ENCODE measurements around the gene MLH1.

The MLH1 gene

DNA sequence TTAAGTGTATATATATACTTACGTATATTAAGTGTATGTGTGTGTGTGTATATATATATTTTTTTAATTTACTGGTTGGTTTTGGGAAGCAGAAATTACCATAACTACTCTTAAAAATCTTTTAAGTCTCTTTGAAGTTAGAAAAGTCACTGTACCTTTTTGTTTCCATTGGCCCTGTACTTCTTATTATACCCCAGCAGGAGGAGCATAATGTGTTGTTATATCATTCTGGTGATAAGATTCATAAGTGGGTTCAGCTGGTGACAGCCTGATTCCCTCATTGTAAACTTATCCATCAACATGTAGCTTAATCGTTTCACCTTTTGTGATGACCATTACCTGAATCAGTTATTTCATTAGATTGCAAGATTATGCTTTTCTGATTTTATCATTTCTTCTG, 30.8 kb downstream of the MLH1 start:
- Histone ChIP-seq H3K27me3 (ENCODE audit: control insufficient read depth, insufficient read depth, low read length) (no peaks in the 10 kb centered on the region), H3K4me1 (ENCODE audit: control insufficient read depth, insufficient read depth, low read length) (no peaks in the 10 kb centered on the region), H3K27ac (ENCODE audit: low read depth, low read length) (no peak overlapping the region), H3K9me3 (ENCODE audit: control insufficient read depth, insufficient read depth, low read length) (no peaks in the 10 kb centered on the region), H3K36me3 (ENCODE audit: control insufficient read depth, insufficient read depth, low read length) (peaks cover 89% of the 10 kb centered on the region), H3K9ac (ENCODE audit: low read depth, low read length) (no peak overlapping the region), H3K4me3 (ENCODE audit: low read depth, low read length) (no peak overlapping the region)

DNA sequence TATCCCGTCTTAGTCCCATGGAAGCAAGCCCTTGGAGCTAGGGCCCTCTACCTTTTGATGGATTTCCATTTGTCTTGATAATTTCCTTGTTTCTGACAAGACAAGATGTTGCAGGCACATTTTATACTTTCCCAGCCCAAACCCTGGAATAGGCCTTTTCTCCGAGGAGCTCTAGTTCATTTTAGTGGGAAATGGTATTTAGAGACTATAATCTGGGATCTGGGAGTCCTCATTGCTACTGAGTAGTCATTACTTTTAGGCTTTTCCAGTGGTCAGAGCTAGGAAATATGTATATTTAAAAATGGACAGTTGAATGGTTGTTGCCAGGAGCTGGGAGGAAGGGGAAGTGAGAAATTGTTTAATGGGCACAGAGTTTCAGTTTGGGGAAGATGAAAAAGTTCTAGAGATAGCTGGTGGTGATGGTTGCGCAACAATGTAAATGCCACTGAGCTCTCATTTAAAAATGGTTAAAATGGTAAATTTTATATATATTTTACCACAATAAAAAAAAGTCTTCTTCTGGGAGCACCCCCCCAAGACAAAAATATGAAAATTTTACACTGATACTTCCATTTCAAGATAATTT, 31.6 kb downstream of the MLH1 start:
- Histone ChIP-seq H3K4me1 (ENCODE audit: control insufficient read depth, insufficient read depth, low read length) (no peaks in the 10 kb centered on the region), H3K27me3 (ENCODE audit: control insufficient read depth, insufficient read depth, low read length) (no peaks in the 10 kb centered on the region), H3K36me3 (ENCODE audit: control insufficient read depth, insufficient read depth, low read length) (peaks cover 90% of the 10 kb centered on the region), H3K27ac (ENCODE audit: low read depth, low read length) (no peak overlapping the region), H3K9me3 (ENCODE audit: control insufficient read depth, insufficient read depth, low read length) (no peaks in the 10 kb centered on the region), H3K4me3 (ENCODE audit: low read depth, low read length) (no peak overlapping the region), H3K9ac (ENCODE audit: low read depth, low read length) (no peak overlapping the region)

DNA sequence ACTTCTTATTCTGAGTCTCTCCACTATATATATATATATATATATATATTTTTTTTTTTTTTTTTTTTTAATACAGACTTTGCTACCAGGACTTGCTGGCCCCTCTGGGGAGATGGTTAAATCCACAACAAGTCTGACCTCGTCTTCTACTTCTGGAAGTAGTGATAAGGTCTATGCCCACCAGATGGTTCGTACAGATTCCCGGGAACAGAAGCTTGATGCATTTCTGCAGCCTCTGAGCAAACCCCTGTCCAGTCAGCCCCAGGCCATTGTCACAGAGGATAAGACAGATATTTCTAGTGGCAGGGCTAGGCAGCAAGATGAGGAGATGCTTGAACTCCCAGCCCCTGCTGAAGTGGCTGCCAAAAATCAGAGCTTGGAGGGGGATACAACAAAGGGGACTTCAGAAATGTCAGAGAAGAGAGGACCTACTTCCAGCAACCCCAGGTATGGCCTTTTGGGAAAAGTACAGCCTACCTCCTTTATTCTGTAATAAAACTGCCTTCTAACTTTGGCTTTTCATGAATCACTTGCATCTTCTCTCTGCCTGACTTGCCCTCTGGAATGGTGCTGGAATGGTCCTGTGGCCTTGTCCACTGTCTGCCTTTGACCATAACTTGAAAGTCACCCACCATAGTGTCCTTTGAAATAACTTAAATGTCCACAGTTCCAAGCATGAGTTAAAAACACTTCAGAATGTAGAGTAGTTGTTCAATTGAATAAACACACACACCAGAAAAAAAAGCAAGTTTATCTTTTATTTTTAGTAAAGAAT, 32.4 kb downstream of the MLH1 start:
- Histone ChIP-seq H3K27ac (ENCODE audit: low read depth, low read length) (no peak overlapping the region), H3K4me3 (ENCODE audit: low read depth, low read length) (no peak overlapping the region), H3K27me3 (ENCODE audit: control insufficient read depth, insufficient read depth, low read length) (no peaks in the 10 kb centered on the region), H3K4me1 (ENCODE audit: control insufficient read depth, insufficient read depth, low read length) (no peaks in the 10 kb centered on the region), H3K9me3 (ENCODE audit: control insufficient read depth, insufficient read depth, low read length) (no peaks in the 10 kb centered on the region), H3K36me3 (ENCODE audit: control insufficient read depth, insufficient read depth, low read length) (peaks cover 89% of the 10 kb centered on the region), H3K9ac (ENCODE audit: low read depth, low read length) (no peak overlapping the region)

DNA sequence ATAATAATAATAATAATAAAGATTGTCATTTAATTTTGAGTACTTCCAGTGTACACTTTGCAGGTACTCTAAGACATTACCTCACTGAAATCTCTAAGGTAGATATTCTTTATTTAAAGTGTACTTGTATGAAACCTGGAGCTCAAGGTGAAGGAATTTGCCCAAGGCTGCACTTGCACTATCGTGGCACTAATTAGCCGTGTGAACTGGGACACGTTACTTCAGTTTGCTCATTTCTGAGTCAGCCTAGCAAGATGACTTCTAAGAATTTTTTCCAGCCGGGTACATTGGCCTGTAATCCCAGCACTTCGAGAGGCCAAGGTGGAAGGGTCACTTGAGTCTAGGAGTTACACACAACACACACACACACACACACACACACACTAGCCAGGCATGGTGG, 33.5 kb downstream of the MLH1 start:
- no peak overlapping the region for H3K4me3 ChIP-seq (ENCODE audit: low read depth, low read length)
- H3K9me3 ChIP-seq (ENCODE audit: control insufficient read depth, insufficient read depth, low read length): no peaks in the 10 kb centered on the region
- no peak overlapping the region for H3K9ac ChIP-seq (ENCODE audit: low read depth, low read length)
- H3K27me3 ChIP-seq (ENCODE audit: control insufficient read depth, insufficient read depth, low read length): no peaks in the 10 kb centered on the region
- H3K27ac ChIP-seq (ENCODE audit: low read depth, low read length): no peak overlapping the region
- no peaks in the 10 kb centered on the region for H3K4me1 ChIP-seq (ENCODE audit: control insufficient read depth, insufficient read depth, low read length)
- peaks cover 89% of the 10 kb centered on the region for H3K36me3 ChIP-seq (ENCODE audit: control insufficient read depth, insufficient read depth, low read length)

DNA sequence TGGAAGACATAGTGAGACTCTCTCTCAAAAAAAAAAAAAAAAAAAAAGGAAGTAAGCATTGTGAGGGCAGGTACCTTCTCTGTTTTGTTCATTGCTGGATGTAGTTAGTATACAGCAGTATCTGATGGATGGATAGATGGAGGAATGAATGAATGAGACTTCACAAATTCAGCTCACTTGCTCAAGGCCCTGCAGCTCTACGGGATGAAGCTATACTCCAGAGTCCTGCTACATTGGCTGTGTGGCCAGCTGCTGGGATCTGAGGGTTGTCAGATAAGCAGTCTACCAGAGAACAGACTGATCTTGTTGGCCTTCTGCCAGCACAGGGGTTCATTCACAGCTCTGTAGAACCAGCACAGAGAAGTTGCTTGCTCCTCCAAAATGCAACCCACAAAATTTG, 35.0 kb downstream of the MLH1 start:
- Histone ChIP-seq H3K27me3 (ENCODE audit: control insufficient read depth, insufficient read depth, low read length) (no peaks in the 10 kb centered on the region), H3K9ac (ENCODE audit: low read depth, low read length) (no peak overlapping the region), H3K27ac (ENCODE audit: low read depth, low read length) (no peak overlapping the region), H3K4me3 (ENCODE audit: low read depth, low read length) (no peak overlapping the region), H3K4me1 (ENCODE audit: control insufficient read depth, insufficient read depth, low read length) (no peaks in the 10 kb centered on the region), H3K9me3 (ENCODE audit: control insufficient read depth, insufficient read depth, low read length) (no peaks in the 10 kb centered on the region), H3K36me3 (ENCODE audit: control insufficient read depth, insufficient read depth, low read length) (peaks cover 89% of the 10 kb centered on the region)

DNA sequence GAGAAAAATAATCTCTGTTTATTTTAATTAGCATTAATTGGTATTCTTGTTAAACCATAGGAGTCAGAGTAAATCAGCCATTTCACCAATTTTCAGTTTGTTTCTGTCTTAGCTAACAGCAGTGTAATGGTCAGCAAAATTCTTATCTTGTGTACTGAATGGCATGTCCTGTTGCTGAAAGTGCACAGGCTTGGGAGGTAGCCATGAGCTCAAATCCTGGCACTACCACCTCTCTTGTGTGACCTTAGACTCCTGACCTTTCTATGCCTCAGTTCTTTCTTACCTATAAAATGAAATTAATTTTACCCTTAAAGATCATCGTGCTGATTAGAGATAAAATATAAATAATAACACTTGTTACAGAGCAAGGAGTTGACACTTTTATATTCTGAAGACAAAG, 35.8 kb downstream of the MLH1 start:
- Histone ChIP-seq H3K27me3 (ENCODE audit: control insufficient read depth, insufficient read depth, low read length) (no peaks in the 10 kb centered on the region), H3K4me3 (ENCODE audit: low read depth, low read length) (no peak overlapping the region), H3K9ac (ENCODE audit: low read depth, low read length) (no peak overlapping the region), H3K27ac (ENCODE audit: low read depth, low read length) (no peak overlapping the region), H3K4me1 (ENCODE audit: control insufficient read depth, insufficient read depth, low read length) (no peaks in the 10 kb centered on the region), H3K9me3 (ENCODE audit: control insufficient read depth, insufficient read depth, low read length) (no peaks in the 10 kb centered on the region), H3K36me3 (ENCODE audit: control insufficient read depth, insufficient read depth, low read length) (peaks cover 90% of the 10 kb centered on the region)

DNA sequence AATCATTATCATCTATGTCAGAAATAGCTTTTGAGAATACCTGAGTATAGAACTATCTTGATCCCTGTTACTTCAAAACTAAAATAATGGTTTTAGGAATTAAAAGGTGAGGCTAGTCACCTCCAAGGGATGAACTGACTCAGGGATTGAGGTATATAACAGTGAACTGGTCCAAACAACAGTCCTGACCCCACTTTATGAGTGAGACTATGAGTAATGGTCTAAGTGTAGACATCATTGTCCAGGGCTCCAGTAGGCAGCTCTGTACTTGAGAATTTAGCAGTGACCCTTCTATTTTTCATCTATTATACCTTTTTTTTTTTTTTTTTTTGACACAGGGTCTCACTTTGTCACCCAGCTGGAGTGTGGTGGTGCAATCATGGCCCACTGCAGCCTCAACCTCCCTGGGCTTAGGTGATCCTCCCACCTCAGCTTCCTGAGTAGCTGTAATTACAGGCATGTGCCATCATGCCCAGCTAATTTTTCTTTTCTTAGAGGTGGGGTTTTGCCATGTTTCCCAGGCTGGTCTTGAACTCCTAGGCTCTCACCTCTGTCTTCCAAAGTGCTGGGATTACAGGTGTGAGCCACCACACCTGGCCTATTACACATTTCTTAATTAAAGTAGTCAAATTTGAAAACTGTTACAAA, 36.3 kb downstream of the MLH1 start:
- Histone ChIP-seq H3K4me3 (ENCODE audit: low read depth, low read length) (no peak overlapping the region), H3K27ac (ENCODE audit: low read depth, low read length) (no peak overlapping the region), H3K27me3 (ENCODE audit: control insufficient read depth, insufficient read depth, low read length) (no peaks in the 10 kb centered on the region), H3K4me1 (ENCODE audit: control insufficient read depth, insufficient read depth, low read length) (no peaks in the 10 kb centered on the region), H3K9me3 (ENCODE audit: control insufficient read depth, insufficient read depth, low read length) (no peaks in the 10 kb centered on the region), H3K9ac (ENCODE audit: low read depth, low read length) (no peak overlapping the region), H3K36me3 (ENCODE audit: control insufficient read depth, insufficient read depth, low read length) (peaks cover 90% of the 10 kb centered on the region)

DNA sequence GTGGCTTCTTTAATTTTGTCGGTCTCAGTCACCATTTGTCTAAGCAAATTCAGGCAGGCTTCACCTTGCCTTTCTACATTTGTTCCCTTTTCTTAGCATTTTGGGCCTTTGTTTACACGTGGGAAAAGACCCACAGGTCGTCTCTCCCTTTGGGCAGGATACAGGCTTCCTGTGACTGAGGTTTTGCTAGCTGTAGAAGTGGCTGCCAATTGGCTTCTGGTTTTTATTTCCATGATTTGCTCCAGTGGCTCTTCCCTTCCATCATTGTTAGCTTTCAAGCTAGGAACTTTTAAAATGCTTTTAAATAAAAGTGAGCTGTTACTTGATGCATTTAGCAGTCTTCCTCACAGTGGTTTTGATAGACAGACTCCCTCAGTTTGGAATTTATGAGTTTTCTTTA, 37.3 kb downstream of the MLH1 start:
- no peak overlapping the region for H3K4me3 ChIP-seq (ENCODE audit: low read depth, low read length)
- no peaks in the 10 kb centered on the region for H3K27me3 ChIP-seq (ENCODE audit: control insufficient read depth, insufficient read depth, low read length)
- H3K36me3 ChIP-seq (ENCODE audit: control insufficient read depth, insufficient read depth, low read length): peaks cover 93% of the 10 kb centered on the region
- H3K4me1 ChIP-seq (ENCODE audit: control insufficient read depth, insufficient read depth, low read length): no peaks in the 10 kb centered on the region
- no peaks in the 10 kb centered on the region for H3K9me3 ChIP-seq (ENCODE audit: control insufficient read depth, insufficient read depth, low read length)
- no peak overlapping the region for H3K27ac ChIP-seq (ENCODE audit: low read depth, low read length)
- H3K9ac ChIP-seq (ENCODE audit: low read depth, low read length): no peak overlapping the region

DNA sequence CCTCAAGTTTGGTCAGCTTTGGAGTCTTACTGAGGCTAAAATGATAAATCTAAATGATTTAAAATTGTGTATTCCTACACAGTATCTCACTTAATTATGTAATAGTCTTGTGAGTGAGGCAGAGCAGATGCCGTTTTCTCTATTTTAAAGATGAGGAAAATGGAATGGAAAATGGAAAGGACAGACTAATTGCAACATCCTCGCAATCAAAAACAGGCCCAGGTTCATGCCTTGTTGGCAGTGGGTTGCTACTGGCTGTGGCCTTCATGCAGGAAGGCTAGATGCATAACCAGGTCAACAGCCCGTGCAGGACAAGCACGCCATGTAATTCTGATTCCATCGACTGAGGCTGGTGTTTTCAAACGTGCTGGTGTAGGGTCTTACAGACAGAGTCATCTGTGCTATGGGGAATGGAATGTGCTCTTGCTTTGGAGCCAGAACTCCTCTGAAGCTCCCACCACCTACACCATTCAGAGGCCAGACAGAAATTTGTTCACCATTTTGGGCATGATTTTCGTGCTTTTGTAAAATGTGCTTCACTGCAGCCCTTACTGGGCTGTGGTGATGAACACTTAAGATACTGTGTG, 37.9 kb downstream of the MLH1 start:
- H3K9ac ChIP-seq (ENCODE audit: low read depth, low read length): no peak overlapping the region
- peaks cover 91% of the 10 kb centered on the region for H3K36me3 ChIP-seq (ENCODE audit: control insufficient read depth, insufficient read depth, low read length)
- no peak overlapping the region for H3K4me3 ChIP-seq (ENCODE audit: low read depth, low read length)
- H3K27me3 ChIP-seq (ENCODE audit: control insufficient read depth, insufficient read depth, low read length): no peaks in the 10 kb centered on the region
- H3K9me3 ChIP-seq (ENCODE audit: control insufficient read depth, insufficient read depth, low read length): no peaks in the 10 kb centered on the region
- no peaks in the 10 kb centered on the region for H3K4me1 ChIP-seq (ENCODE audit: control insufficient read depth, insufficient read depth, low read length)
- H3K27ac ChIP-seq (ENCODE audit: low read depth, low read length): no peak overlapping the region

DNA sequence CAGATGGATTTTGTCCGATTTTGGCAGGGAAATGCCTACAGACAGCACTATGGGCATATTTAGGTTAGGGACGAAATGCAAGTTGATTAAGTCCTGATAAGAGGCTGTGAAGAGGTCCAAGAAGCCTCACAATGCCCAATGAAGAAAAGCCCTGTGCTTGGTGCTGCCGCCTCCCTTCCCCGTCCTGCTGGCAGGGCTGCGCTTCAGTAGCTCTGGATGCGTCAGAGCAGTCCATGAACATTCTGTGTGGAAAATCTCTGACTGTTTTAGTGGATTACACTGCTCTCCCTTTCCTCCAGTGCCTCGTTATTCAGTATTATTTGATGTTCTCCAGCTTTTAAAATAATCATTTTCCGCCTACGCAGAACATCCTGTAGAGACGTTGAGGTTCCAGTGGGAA, 39.6 kb downstream of the MLH1 start:
- no peak overlapping the region for H3K9ac ChIP-seq (ENCODE audit: low read depth, low read length)
- no peak overlapping the region for H3K4me3 ChIP-seq (ENCODE audit: low read depth, low read length)
- no peaks in the 10 kb centered on the region for H3K9me3 ChIP-seq (ENCODE audit: control insufficient read depth, insufficient read depth, low read length)
- peaks cover 88% of the 10 kb centered on the region for H3K36me3 ChIP-seq (ENCODE audit: control insufficient read depth, insufficient read depth, low read length)
- H3K27me3 ChIP-seq (ENCODE audit: control insufficient read depth, insufficient read depth, low read length): no peaks in the 10 kb centered on the region
- no peaks in the 10 kb centered on the region for H3K4me1 ChIP-seq (ENCODE audit: control insufficient read depth, insufficient read depth, low read length)
- H3K27ac ChIP-seq (ENCODE audit: low read depth, low read length): no peak overlapping the region

DNA sequence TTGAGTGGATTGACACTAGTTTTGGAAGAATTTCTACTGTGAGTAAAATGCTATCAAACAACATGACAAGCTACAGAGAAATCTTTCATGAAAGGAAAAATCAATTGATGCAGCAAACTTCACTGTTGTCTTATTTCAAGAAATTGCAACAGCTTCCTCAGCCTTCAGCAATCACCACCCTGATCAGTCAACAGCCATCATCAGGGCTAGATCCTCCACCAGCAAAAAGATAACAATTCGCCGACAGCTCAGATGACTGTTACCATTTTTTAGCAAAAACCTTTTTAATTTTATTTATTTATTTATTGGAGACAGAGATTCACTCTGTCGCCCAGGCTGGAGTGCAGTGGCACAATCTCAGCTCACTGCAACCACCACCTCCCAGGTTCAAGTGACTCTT, 44.0 kb downstream of the MLH1 start:
- no peak overlapping the region for H3K27ac ChIP-seq (ENCODE audit: low read depth, low read length)
- peaks cover 90% of the 10 kb centered on the region for H3K36me3 ChIP-seq (ENCODE audit: control insufficient read depth, insufficient read depth, low read length)

More for the DNA sequence above, 44.0 kb downstream of the MLH1 start:
- Histone ChIP-seq H3K27me3 (ENCODE audit: control insufficient read depth, insufficient read depth, low read length) (no peaks in the 10 kb centered on the region), H3K9me3 (ENCODE audit: control insufficient read depth, insufficient read depth, low read length) (no peaks in the 10 kb centered on the region), H3K4me1 (ENCODE audit: control insufficient read depth, insufficient read depth, low read length) (no peaks in the 10 kb centered on the region), H3K4me3 (ENCODE audit: low read depth, low read length) (no peak overlapping the region), H3K9ac (ENCODE audit: low read depth, low read length) (no peak overlapping the region)
